NCI-H1092 treated with DMSO at 0.1 percent for 48 hours (cell line): ENCODE results near the gene FAM168A.

Experiments used
- DNase-seq: peaks from one replicate; lab custom pipeline; 2025; lab: John Stamatoyannopoulos, UW

The FAM168A gene, protein sequence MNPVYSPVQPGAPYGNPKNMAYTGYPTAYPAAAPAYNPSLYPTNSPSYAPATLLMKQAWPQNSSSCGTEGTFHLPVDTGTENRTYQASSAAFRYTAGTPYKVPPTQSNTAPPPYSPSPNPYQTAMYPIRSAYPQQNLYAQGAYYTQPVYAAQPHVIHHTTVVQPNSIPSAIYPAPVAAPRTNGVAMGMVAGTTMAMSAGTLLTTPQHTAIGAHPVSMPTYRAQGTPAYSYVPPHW

DNA sequence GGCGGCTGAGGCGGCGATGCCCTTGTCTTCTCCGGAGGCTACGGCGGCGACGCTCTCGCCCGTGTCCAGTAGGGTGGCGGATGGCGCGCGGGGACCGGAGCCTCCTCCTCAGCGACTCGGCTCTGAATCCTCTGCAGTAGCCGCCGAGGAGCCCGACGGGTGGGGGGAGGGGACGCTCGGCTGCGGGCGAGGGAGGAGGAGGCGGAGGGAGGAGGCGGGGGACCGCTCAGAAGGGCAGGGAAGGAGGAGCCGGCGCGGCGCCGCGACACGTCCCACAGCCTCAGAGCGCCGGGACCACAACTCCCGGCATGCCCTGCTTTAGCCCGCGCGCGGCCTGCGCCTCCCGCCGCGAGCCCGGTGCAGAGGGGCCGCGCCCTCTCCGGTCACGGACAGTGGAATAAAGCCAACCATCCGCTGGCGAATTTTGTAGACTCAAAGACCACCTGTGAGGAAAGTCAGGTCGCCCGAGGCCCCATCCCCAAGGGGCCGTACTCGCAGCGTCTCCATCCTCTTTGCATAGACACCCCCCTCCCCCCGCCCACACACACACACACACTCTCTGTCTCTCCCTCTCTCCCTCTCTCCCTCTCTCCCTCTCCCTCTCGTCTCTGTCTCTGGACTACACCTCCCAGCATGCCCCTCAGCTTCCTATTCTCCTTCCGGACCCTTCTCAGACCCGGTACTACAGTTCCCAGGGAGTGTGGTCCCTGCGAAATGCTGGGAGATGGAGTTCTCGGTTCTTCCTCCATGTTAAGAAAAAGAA lies at the start of gene FAM168A:
TSS of gene FAM168A (minus strand) at position 157 of the 763 bp plus-strand sequence. CDS start 129,638 bp downstream, outside the sequence.
- DNase-seq = peak; percentile 99

DNA sequence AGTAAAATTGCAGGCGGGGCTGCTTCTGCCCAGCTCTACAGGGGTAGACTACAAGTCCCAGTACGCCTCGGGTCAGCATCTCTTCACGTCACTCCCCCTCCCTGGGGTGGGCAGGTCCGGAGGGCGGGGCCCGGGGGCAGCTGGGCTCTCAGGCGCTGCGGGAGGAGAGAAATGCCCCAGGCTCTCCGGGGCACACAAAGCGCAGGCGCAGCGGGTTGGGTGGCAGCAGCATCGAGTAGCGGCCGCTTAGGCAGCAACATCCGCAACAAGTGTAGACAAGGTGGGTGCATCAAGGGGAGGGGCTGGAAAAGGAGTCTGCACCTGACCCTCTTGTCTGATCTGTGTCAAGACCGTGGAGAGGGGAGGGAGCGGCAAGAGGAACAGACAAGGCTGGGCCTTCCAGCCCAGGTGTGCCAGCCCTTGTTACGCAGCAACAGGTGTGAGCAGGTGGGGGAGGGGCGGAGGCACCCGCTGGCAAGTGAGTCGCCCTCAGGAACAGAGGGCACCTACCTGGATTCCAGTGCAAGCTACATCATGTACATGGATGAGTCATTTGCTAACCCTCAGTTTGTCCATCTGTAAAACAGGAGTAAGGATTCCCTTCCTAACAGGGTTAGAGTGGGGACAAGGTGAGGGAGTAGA lies 49.7 kb upstream of the FAM168A start:
- DNase-seq = peak; percentile 94

DNA sequence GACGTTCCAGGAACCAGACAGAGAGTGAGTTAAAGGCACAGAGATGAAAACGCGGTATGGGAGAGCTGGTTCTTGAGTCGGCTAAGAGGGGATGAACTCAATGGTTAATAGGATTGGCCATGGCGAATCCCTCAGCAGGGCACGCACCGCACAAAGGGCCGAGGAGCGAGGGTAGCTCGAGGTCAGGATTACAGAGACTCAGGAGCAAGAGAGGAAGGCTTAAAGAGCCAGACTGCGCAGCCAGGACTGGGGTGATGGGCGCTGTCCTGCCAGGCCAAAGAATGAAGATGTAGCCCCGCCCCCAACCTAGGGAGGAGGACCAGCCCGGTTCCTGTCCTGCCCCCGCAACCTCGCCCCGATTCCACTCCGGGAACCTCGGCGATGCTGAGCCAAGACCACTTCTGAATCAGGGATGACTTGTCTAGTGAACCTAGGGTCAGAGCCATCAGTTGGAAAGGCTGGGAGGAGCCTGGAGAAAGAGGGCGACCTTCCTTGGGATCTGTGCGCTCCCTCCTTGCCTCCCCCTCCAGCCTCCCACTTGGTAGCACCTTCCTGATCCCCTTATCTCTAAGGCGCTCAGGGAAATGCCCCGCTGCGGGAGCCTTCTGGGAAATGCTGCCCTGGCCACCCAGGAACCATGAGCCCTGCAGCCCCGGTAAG lies 48.2 kb upstream of the FAM168A start, which contains the start of gene PLEKHB1:
TSS of gene PLEKHB1 (plus strand) at position 610 of the 660 bp plus-strand sequence. CDS start at position 638, 28 bp downstream.
- DNase-seq = no peak

DNA sequence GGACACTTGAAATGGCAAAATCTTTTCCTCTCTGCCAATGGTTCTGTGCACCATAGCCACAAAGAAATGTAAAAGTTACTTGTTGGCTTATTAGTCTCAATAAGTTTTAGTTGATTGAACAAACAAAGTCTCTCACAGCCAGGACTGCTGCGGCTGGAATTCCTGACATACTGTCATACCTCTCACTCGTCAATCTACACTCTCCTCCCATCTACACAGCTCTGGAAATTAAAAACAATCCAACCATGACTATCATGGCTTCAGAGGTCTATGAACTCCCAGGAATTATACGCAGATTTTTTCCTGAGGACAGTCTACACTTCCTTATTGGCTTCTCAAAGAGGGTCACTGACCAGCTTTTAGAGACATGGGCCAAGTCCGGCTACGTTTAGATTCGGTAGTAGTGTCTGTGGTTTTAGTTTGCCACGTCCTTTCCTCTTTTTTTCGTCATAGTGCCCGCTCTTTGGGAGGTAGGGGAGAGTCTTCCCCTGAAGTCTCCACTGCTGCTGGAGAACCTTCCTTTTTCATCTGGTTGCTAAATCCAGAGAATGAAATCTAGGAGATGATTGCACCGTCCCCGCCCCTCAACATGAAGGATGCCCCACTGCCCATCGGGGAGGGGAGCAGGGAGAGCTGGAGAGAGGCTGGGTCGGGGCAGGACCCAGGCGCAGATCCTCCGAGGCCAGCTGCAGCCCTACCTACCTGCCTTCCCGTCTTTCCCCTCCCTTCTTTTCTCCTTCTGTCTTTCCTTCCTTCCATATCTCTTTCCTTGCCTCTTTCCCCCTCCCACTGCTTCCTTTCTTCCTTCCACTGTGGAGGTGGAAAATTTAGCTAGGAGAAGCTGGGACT lies 47.4 kb upstream of the FAM168A start:
- DNase-seq = no peak

DNA sequence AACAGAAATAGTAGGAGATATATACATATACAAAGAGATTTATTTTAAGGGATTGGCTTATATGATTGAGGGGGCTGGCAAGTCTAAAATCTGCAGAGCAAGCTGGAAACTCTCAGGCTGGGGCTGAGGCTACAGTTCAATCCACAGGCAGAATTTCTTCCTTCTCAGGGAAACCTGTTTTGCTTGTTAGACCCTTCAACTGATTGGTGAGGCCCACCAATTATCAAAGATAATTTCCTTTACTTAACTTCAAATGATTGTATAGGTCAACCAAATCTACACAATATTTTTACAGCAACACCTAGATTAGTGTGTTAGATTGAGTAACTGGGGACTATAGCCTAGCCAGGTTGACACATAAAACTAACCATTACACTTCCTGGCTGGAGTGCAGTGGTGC lies 43.8 kb upstream of the FAM168A start:
- DNase-seq = no peak

DNA sequence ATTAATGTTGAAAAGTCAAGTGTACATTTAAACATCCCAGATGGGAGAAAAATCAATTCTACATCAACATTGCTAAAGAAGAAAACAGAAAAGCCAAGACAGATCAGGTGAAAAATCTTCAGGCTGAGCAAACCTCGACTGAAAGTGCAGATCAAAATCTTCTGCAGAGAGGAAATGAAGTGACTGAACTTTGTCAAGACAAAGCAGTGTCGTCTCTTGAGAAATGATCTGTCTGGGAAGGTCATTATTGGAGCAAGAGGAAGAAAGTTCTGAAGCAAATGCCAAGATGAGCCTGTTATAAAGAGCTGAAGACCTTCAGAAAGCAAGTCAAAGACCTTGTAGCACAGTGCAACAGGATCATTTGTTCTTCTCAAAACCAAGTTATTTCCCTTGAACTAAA lies 42.7 kb upstream of the FAM168A start:
- no peak for DNase-seq

DNA sequence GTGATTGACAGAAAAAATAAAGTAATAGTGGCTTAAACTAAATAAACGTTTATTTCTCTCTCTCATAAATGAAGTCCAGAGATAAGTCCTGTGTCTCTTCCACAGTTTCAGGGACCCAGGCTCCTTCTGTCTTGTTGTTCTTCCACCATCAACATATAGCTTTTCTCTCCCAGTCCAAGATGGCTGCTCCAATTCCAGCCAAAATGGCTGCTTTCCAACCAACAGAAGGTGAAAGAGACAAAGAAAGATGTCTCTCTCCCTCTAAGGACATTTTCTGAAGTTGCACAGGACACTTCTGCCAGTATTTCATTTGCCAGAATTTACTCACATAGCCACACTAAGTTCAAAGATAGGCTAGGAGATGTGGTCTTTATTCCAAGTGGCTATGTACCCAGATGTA lies 39.1 kb upstream of the FAM168A start:
- no peak for DNase-seq

DNA sequence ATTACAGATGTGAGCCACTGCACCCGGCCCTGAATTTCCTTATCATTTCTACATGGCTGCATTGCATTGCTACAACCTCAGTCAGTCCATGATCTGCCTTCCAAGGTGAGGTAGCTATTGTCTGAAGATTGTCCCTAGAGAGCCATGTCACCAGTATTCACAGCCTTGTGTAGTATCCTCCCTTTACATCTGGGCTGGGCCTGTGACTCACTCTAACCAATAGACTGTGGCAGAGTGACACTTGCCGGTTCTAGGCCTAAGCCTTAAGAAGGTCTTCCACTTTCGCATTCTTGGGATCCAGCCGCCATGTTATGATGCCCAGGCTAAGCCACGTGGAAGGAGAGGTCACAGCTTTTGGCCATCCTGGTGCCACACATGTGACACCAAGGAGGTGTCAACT lies 38.3 kb upstream of the FAM168A start:
- DNase-seq = no peak

DNA sequence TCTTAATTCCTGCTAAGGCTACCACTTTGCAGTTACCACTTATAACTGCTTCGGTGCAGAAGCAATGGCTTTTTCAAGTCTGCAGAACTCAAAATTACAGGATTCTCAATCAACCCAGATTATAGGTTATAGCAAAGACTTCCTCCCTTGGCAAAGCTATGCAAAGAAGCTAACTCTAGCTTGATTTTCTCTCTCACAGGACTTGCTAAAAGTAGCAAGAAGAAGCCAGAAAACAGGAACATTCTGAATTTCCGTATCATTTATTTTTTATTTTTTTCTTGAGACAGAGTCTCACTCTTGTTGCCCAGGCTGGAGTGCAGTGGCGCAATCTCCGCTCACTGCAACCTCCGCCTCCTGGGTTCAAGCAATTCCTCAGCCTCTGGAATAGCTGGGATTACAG lies 37.8 kb upstream of the FAM168A start:
- DNase-seq = no peak

DNA sequence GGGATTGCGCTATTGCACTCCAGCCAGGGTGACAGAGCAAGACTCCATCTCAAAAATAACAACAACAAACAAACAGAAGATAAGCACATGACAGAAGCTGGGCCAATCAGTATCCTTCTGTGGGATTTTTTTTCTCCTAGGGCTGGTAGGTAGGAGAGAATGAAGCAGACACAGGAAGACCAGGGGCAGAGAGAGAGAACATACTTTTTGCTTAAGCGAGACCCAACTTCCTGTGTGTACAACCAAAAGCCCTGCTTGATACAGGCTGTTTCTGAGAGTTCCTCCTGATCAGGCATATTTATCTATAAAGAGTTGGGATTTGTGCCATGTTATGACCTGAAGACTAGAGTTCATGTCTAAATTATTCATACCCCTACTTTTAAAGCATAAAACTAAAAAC lies 36.1 kb upstream of the FAM168A start:
- no peak for DNase-seq

DNA sequence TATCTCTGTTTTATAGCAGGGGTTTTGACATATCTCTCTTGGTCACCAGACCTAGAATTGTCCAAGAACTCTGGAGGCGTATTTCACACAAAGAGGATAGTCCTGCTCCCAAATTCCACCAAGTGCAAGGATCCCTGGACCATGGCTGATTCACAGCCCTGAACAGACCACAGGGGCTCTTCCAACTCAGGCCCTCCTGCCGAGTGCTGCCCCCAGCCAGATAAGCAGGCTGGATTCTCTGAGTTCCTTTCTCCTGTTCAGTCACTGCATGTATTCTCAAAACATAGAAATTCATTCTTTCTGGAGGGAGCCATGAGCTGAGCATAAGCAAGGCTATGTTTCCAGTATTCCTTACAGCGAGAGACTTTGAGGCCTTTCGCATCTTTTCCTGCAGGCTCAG lies 35.1 kb upstream of the FAM168A start:
- no peak for DNase-seq

DNA sequence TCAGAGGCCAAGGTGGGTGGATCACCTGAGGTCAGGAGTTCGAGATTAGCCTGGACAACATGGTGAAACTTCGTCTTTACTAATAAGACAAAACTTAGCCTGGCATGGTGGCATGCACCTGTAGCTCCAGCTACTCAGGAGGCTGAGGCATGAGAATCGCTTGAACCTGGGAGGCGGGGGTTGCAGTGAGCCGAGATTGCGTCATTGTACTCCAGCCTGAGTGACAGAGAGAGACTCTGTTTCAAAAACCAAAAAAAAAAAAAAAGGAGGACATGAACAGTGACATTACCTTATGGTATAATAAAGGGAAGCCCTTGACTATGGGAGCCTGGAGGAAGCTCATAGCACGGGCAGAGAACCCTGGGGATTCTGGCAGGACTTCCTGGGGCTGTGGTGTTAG lies 32.0 kb upstream of the FAM168A start:
- DNase-seq = no peak

DNA sequence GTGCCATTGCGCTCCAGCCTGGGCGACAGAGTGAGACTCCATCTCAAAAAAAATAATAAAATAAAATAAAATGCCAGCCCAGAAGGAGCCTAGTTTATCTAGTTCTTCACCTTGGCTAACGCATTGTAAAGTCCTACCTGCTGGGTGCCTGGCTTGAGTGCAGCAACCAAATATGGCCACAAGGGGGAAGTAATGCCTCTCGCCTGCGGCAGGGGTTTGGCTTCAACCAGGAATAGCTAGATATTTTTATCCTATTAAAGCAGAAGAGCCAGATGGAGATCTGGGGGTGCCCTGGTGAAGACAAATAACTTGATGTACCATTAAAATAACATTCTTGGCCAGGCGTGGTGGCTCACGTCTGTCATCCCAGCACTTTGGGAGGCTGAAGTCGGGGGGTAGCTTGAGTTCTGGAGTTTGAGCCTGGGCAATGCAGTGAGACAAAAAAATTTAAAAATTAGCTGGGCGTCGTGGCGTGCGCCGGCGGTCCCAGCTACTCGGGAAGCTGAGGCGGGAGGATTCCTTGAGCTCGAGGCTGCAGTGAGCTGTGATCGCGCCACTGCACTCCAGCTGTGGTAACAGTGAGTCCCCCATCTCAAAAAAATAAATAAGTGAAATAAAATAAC lies 27.9 kb upstream of the FAM168A start:
- peak; percentile 79 for DNase-seq

DNA sequence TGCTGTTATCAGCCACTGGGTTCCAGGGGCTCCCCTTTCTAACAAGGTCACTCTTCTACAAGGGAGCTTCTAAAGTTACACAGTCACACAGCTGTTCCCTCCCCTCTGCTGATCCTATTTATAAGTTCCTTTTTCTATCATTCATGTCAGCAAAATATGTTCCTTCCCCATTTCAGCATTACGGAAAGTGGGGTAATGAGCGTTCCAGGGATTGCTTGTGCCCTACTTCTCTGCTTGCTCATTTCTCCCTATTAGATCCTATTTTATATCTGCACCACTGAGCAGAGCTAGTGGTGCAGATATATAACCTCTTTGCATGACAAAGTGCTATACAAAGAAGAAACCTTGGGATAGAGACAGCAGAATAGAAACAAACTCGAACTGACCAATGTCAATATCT lies 25.8 kb upstream of the FAM168A start:
- no peak for DNase-seq

DNA sequence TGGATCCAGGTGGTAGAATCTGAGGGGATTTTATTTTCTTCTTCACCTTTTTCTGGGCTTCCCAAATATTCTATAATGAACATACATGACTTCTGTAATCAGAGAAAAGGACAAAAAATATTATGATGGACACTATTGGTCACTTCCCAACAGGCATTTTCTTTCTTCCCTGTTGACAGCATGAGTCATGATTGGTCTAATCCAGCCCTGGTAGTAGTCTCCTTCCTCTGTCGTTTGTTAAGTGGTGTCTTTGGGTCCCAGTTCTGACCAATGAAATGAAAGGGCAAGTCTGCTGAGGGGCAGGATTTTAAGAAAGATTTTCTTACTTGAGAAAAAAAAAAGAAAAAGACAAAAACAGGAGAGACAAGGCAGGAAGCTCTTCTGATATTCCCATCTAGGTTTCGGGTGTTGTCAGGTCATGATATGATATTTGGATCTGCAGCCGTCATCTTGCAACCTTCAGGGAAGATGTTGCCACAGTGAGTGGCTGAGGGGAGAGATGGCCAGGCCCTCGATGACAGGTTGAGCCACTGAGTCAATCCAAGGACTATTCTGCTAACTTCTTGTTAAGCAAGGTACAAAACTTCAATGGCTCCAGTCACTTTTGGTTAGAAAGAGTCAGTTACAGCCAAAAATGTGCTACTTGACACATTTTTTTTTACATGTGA lies 25.1 kb upstream of the FAM168A start:
- DNase-seq = no peak

DNA sequence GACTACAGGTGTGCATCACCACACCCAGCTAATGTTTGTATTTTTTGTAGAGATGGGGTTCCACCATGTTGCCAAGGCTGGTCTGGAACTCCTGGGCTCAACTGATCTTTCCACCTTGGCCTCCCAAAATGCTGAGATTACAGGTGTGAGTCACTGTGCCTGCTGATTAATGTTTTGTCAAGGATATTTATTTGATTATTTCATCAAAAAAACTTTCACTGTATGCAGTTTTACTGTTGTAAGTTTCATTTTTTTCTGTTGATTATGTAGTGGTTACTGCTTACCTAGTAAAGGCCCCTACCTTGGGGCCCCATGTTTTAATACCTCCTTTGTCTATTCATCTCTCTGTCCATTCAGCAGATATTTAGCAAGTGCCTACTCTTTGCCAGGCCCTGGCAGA lies 16.7 kb upstream of the FAM168A start:
- no peak for DNase-seq

DNA sequence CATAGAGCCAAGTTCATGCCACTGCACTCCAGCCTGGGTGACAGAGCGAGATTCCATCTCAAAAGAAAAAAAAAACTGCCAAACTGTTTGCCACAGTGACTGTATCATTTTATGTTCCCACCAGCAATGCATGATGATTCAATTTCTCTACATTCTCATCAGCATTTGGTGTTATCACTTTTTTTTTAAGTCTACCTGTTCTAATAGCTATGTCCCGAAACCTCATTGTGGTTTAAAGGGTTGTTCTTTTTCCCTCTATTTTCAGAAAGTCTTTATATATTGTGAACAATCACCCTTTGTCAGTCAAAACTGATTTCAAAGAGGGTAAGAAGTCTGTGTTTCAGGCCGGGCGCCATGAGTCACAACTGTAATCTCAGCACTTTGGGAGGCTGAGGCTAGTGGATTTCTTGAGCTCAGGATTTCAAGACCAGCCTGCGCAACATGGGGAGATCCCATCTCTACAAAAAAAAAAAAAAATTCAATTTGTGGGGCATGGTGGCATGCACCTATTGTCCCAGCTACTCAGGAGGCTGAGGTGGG lies 14.8 kb upstream of the FAM168A start:
- DNase-seq = no peak

DNA sequence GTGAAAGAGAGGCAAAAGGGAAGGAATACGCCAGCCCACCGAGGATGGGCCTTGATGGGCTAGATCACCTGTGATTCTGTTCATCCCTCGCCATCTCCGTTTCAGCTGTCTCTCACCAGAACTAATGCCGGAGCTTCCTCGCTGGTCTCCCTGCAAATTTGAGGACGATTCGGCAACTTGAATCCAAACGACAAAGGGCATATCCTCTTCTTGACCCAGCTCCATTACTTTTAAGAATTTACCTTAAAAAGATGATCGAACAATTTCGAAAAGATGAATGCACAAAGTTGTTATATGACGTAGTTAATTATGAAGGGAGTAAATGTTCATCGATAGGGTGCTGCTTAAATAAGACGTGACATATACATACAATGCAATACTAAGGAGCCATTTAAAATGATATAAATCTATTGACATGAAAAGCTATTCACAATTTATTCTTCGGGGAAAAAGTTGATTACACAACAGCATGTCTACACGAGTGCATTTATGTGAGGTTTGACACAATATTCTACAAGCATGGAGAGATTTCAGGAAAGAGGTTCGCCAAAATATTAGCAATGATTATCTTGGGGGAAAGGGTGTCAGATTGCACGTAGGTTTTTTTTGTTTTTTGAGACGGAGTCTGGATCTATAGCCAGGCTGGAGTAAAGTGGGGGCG lies 937 bp upstream of the FAM168A start:
- peak; percentile 78 for DNase-seq

DNA sequence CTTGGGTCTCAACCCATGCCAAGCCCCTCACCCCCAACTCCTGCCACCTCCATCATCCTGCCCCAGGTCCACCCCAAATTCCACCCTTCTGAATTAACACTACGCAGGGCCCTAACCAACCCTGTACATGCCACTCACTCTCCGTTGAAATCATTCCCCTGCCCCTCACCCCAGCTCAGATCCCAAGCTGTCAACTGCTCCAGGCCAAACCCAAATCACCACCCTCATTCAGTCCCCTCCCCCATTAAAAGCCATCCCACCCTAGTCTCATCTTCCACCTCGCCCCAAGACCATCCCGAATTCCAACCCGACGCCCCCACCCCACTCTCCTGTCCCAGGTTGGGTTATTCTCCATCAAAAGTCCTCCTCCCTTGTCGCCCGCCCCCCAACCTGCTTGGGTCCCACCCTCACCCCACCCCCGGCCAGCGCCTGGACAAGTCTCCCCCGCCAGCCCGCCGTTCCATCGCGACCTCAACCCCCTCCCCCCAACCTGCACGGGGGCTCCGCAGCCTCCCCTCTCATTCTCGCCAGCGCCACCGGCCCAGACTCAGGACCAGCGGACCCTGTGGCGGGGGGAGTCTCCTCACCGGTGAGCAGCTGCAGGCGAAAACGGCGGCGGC lies 466 bp downstream of the FAM168A start:
- no peak for DNase-seq
